ENCODE data around the gene NFYA. TPM values are rescaled to one million over a fixed set of nuclear protein-coding genes. Genes with fewer than 3 reads are reported as not detected.

The NFYA gene
- total RNA-seq, 1 experiment from 2014 or later, result 34.7 TPM

- no peak overlapping the region for H3K4me3 ChIP-seq (ENCODE audit: low read depth in 2 of 2, low read length in 2 of 2)
- in situ Hi-C loops (cut with HindIII; ENCODE audit: low pct_unique_long_range_greater_than_20kb, low sequenced_read_pairs) (no loop called here), intact Hi-C loops (cut with micrococcal nuclease; ENCODE audit: unreplicated experiment) (no loop called here)
- no peak for DNase-seq (ENCODE audit: low read depth, low spot score)
- H3K9me3 ChIP-seq (ENCODE audit: control insufficient read depth, insufficient read depth, low read depth, low read length), result no peaks in the 10 kb centered on the region
- no peak for TF ChIP-seq POLR2AphosphoS5 (IDR thresholded peaks at IDR 0.05; ENCODE audit: low read depth, low read length)
- TF ChIP-seq REST (IDR thresholded peaks at IDR 0.05; ENCODE audit: insufficient read depth in 1 of 2, low read depth in 2 of 2, low read length in 1 of 2), result no peak
- no peak for TF ChIP-seq TCF7L2 (IDR thresholded peaks at IDR 0.05; ENCODE audit: low read depth, low read length)
- no peak for TF ChIP-seq CTCF (IDR thresholded peaks at IDR 0.05)
- no peak for TF ChIP-seq SIN3A (IDR thresholded peaks at IDR 0.05; ENCODE audit: borderline replicate concordance, insufficient read depth, low read depth, low read length)
- no peak for ATAC-seq
- ChIA-PET CTCF (no interaction called here), POLR2A (no interaction called here)
- no peak overlapping the region for H3K27ac ChIP-seq (ENCODE audit: low read length)
- no TSS peak for BruUV-seq (replicated peaks)
- 0 out of 2 replicates have a peak, but pooled peaks cover 2% of the 10 kb centered on the region for H3K4me1 ChIP-seq (ENCODE audit: control insufficient read depth, insufficient read depth, low read length)
- H3K27me3 ChIP-seq (ENCODE audit: control insufficient read depth, insufficient read depth, low read length), result no peaks in the 10 kb centered on the region
- H3K36me3 ChIP-seq (ENCODE audit: control insufficient read depth, insufficient read depth, low read length), result no peaks in the 10 kb centered on the region
Observed at GRCh38 chr6:41049955-41050354, 22.8 kb upstream of the NFYA start.

- ATAC-seq, result no peak
- Histone ChIP-seq H3K9me3 (ENCODE audit: control insufficient read depth, insufficient read depth, low read depth, low read length) (no peaks in the 10 kb centered on the region), H3K27ac (ENCODE audit: low read length) (no peak overlapping the region), H3K27me3 (ENCODE audit: control insufficient read depth, insufficient read depth, low read length) (no peaks in the 10 kb centered on the region), H3K36me3 (ENCODE audit: control insufficient read depth, insufficient read depth, low read length) (no peaks in the 10 kb centered on the region), H3K4me3 (ENCODE audit: low read depth in 2 of 2, low read length in 2 of 2) (no peak overlapping the region), H3K4me1 (ENCODE audit: control insufficient read depth, insufficient read depth, low read length) (no peaks in the 10 kb centered on the region)
- ChIA-PET POLR2A (no interaction called here), CTCF (no interaction called here)
- DNase-seq (ENCODE audit: low read depth, low spot score), result no peak
- in situ Hi-C loops (cut with HindIII; ENCODE audit: low pct_unique_long_range_greater_than_20kb, low sequenced_read_pairs) (no loop called here), intact Hi-C loops (cut with micrococcal nuclease; ENCODE audit: unreplicated experiment) (no loop called here)
- no TSS peak for BruUV-seq (replicated peaks)
- TF ChIP-seq CTCF (IDR thresholded peaks at IDR 0.05), result no peak
- TF ChIP-seq POLR2AphosphoS5 (IDR thresholded peaks at IDR 0.05; ENCODE audit: low read depth, low read length), result no peak
Observed at GRCh38 chr6:41050536-41050935, 22.2 kb upstream of the NFYA start.

GRCh38 chr6:41051873-41052272 lies 20.9 kb upstream of the NFYA start:
- H3K4me3 ChIP-seq (ENCODE audit: low read depth in 2 of 2, low read length in 2 of 2), result no peak overlapping the region
- H3K4me1 ChIP-seq (ENCODE audit: control insufficient read depth, insufficient read depth, low read length), result no peaks in the 10 kb centered on the region
- DNase-seq (ENCODE audit: low read depth, low spot score), result no peak
- no TSS peak for BruUV-seq (replicated peaks)
- intact Hi-C loops (cut with micrococcal nuclease; ENCODE audit: unreplicated experiment), result no loop called here
- no peak for TF ChIP-seq REST (IDR thresholded peaks at IDR 0.05; ENCODE audit: insufficient read depth in 1 of 2, low read depth in 2 of 2, low read length in 1 of 2)
- no peak for TF ChIP-seq POLR2AphosphoS5 (IDR thresholded peaks at IDR 0.05; ENCODE audit: low read depth, low read length)
- TF ChIP-seq CTCF (IDR thresholded peaks at IDR 0.05), result no peak
- no peak for TF ChIP-seq TCF7L2 (IDR thresholded peaks at IDR 0.05; ENCODE audit: low read depth, low read length)
- TF ChIP-seq SIN3A (IDR thresholded peaks at IDR 0.05; ENCODE audit: borderline replicate concordance, insufficient read depth, low read depth, low read length), result no peak
- H3K9me3 ChIP-seq (ENCODE audit: control insufficient read depth, insufficient read depth, low read depth, low read length), result no peaks in the 10 kb centered on the region
- CTCF ChIA-PET, result no interaction called here
- POLR2A ChIA-PET, result no interaction called here
- no peaks in the 10 kb centered on the region for H3K36me3 ChIP-seq (ENCODE audit: control insufficient read depth, insufficient read depth, low read length)
- in situ Hi-C loops (cut with HindIII; ENCODE audit: low pct_unique_long_range_greater_than_20kb, low sequenced_read_pairs), result no loop called here
- no peak overlapping the region for H3K27ac ChIP-seq (ENCODE audit: low read length)
- H3K27me3 ChIP-seq (ENCODE audit: control insufficient read depth, insufficient read depth, low read length), result no peaks in the 10 kb centered on the region
- no peak for ATAC-seq

Measured in Panc1 (cell line).